ENCODE data around the gene MED17. TPM values are rescaled to one million over a fixed set of nuclear protein-coding genes. Genes with fewer than 3 reads are reported as not detected.

Gene MED17
- total RNA-seq, 1 experiment from 2014 or later = 26.9 TPM

GRCh38 chr11:93804879-93805278, 20.8 kb downstream of the MED17 start:
- peak overlapping the region; percentile 9; the same call in 1 of the 2 replicates for H3K27ac ChIP-seq
- no peaks in the 10 kb centered on the region for H3K9me3 ChIP-seq (ENCODE audit: insufficient read depth, low read depth)
- H3K4me1 ChIP-seq (replicated peaks; ENCODE audit: insufficient read depth) = no peaks in the 10 kb centered on the region
- no peaks in the 10 kb centered on the region for H3K27me3 ChIP-seq (ENCODE audit: insufficient read depth, low read depth)
- POLR2A ChIA-PET (ENCODE audit: unreplicated experiment) = no interaction called here
- CTCF ChIA-PET = no interaction called here
- no peak for DNase-seq
- no peak overlapping the region for H3K4me3 ChIP-seq
- peaks cover 10% of the 10 kb centered on the region; the same call in 1 of the 2 replicates for H3F3A ChIP-seq (ENCODE audit: insufficient read depth, low read depth)
- no peak overlapping the region for H2AFZ ChIP-seq
- no peak overlapping the region for H3K4me2 ChIP-seq
- H4K20me1 ChIP-seq (ENCODE audit: insufficient read depth) = peaks cover 26% of the 10 kb centered on the region
- peaks cover 69% of the 10 kb centered on the region for H3K36me3 ChIP-seq (ENCODE audit: low read depth)
- intact Hi-C loops (cut with micrococcal nuclease; ENCODE audit: unreplicated experiment) = no loop called here
- TF ChIP-seq CTCF (conservative IDR thresholded peaks at IDR 0.05) = no peak
- no peak for TF ChIP-seq EZH2 (IDR thresholded peaks at IDR 0.05; ENCODE audit: low read depth)
- no peaks in the 10 kb centered on the region for H3K9me2 ChIP-seq (ENCODE audit: insufficient read depth)
- no TSS peak for BruUV-seq (replicated peaks)
- H3K79me2 ChIP-seq (ENCODE audit: low read depth) = no peaks in the 10 kb centered on the region

- Histone ChIP-seq H3K4me2 (no peak overlapping the region), H3K9me2 (ENCODE audit: insufficient read depth) (no peaks in the 10 kb centered on the region), H3K27me3 (ENCODE audit: insufficient read depth, low read depth) (no peaks in the 10 kb centered on the region), H3K4me3 (no peak overlapping the region), H2AFZ (no peak overlapping the region), H3K36me3 (ENCODE audit: low read depth) (peaks cover 71% of the 10 kb centered on the region), H3K79me2 (ENCODE audit: low read depth) (no peaks in the 10 kb centered on the region), H3F3A (ENCODE audit: insufficient read depth, low read depth) (peaks cover 11% of the 10 kb centered on the region; the same call in 1 of the 2 replicates), H3K27ac (no peak overlapping the region), H3K4me1 (replicated peaks; ENCODE audit: insufficient read depth) (no peaks in the 10 kb centered on the region), H4K20me1 (ENCODE audit: insufficient read depth) (peaks cover 8% of the 10 kb centered on the region), H3K9me3 (ENCODE audit: insufficient read depth, low read depth) (no peaks in the 10 kb centered on the region)
- no peak for TF ChIP-seq CTCF (conservative IDR thresholded peaks at IDR 0.05)
- no peak for TF ChIP-seq EZH2 (IDR thresholded peaks at IDR 0.05; ENCODE audit: low read depth)
- ChIA-PET CTCF (no interaction called here), POLR2A (ENCODE audit: unreplicated experiment) (no interaction called here)
- intact Hi-C loops (cut with micrococcal nuclease; ENCODE audit: unreplicated experiment) = no loop called here
- BruUV-seq (replicated peaks) = no TSS peak
- DNase-seq = no peak
These were observed 23.9 kb downstream of the MED17 start for GRCh38 chr11:93807980-93808379.

- Histone ChIP-seq H3F3A (ENCODE audit: insufficient read depth, low read depth) (peaks cover 45% of the 10 kb centered on the region), H3K4me2 (no peak overlapping the region), H3K4me1 (replicated peaks; ENCODE audit: insufficient read depth) (peaks cover 25% of the 10 kb centered on the region), H3K4me3 (no peak overlapping the region), H3K27ac (no peak overlapping the region), H3K9me3 (ENCODE audit: insufficient read depth, low read depth) (no peaks in the 10 kb centered on the region), H4K20me1 (ENCODE audit: insufficient read depth) (no peaks in the 10 kb centered on the region), H3K79me2 (ENCODE audit: low read depth) (no peaks in the 10 kb centered on the region), H2AFZ (no peak overlapping the region), H3K36me3 (ENCODE audit: low read depth) (peaks cover 40% of the 10 kb centered on the region), H3K9me2 (ENCODE audit: insufficient read depth) (no peaks in the 10 kb centered on the region), H3K27me3 (ENCODE audit: insufficient read depth, low read depth) (no peaks in the 10 kb centered on the region)
- intact Hi-C loops (cut with micrococcal nuclease; ENCODE audit: unreplicated experiment) = no loop called here
- ChIA-PET CTCF (no interaction called here), POLR2A (ENCODE audit: unreplicated experiment) (no interaction called here)
- TF ChIP-seq CTCF (conservative IDR thresholded peaks at IDR 0.05) (no peak), EZH2 (IDR thresholded peaks at IDR 0.05; ENCODE audit: low read depth) (no peak)
- DNase-seq = no peak
- no TSS peak for BruUV-seq (replicated peaks)
These were observed 29.9 kb downstream of the MED17 start for GRCh38 chr11:93813974-93814373.
